Liver (tissue), 9 donors: ENCODE measurements around the gene TNFAIP8. TPM values are rescaled to one million over a fixed set of nuclear protein-coding genes. Genes with fewer than 3 reads are reported as not detected.

ENCODE experiments used
- DNase-seq: peaks from one replicate; pipeline ENCODE4 v3.0.0-alpha.2; 2017; ENCODE audit warnings: low spot score
- H3K27ac ChIP-seq, 2 donors: one replicate each; pipeline ENCODE4 v1.7.0; 2013; ENCODE audit warnings: inconsistent platforms in 2 of 2, low read length in 2 of 2, control low read depth in 1 of 2, low read depth in 1 of 2, mild to moderate bottlenecking in 1 of 2
- H3K27me3 ChIP-seq, 4 donors: one replicate each; pipeline versions ENCODE4 v1.6.1 to v1.7.0; 2013; ENCODE audit warnings: low read length in 3 of 4, inconsistent platforms in 1 of 4, mild to moderate bottlenecking in 1 of 4, moderate library complexity in 1 of 4; ENCODE audit not compliant: control insufficient read depth in 4 of 4, insufficient read depth in 4 of 4
- H3K36me3 ChIP-seq, 4 donors: one replicate each; pipeline versions ENCODE4 v1.6.1 to v1.7.0; 2013; ENCODE audit warnings: low read length in 3 of 4, mild to moderate bottlenecking in 3 of 4, low read depth in 1 of 4, moderate library complexity in 1 of 4; ENCODE audit not compliant: control insufficient read depth in 4 of 4, insufficient read depth in 3 of 4
- H3K4me1 ChIP-seq, 4 donors: one replicate each; pipeline versions ENCODE4 v1.6.1 to v1.7.0; 2013; ENCODE audit warnings: low read length in 3 of 4, mild to moderate bottlenecking in 3 of 4, moderate library complexity in 1 of 4; ENCODE audit not compliant: control insufficient read depth in 4 of 4, insufficient read depth in 4 of 4
- H3K4me3 ChIP-seq, 3 donors: one replicate each; pipeline versions ENCODE4 v1.6.1 to v1.7.0; 2013; ENCODE audit warnings: low read length in 3 of 3, control low read depth in 1 of 3, low read depth in 1 of 3, mild to moderate bottlenecking in 1 of 3
- H3K9ac ChIP-seq, 2 donors: one replicate each; pipeline ENCODE4 v1.7.0; 2013; ENCODE audit warnings: low read length in 2 of 2, mild to moderate bottlenecking in 2 of 2, moderate library complexity in 2 of 2, control low read depth in 1 of 2, low read depth in 1 of 2
- H3K9me3 ChIP-seq, 4 donors: one replicate each; pipeline versions ENCODE4 v1.6.1 to v1.7.0; 2013; ENCODE audit warnings: low read length in 3 of 4; ENCODE audit not compliant: control insufficient read depth in 4 of 4
- EGR1 ChIP-seq, 2 donors: IDR thresholded peaks; 2 replicates each; pipeline ENCODE4 v1.6.1; 2016 to 2018; ENCODE audit warnings: antibody characterized with exemption in 2 of 2, low read depth in 2 of 2
- FOXA1 ChIP-seq: IDR thresholded peaks from 2 replicates; pipeline ENCODE4 v1.6.1; 2016; ENCODE audit warnings: antibody characterized with exemption
- FOXA2 ChIP-seq: IDR thresholded peaks from 2 replicates; pipeline ENCODE4 v1.6.1; 2016; ENCODE audit warnings: antibody characterized with exemption
- GABPA ChIP-seq, 2 donors: IDR thresholded peaks in 1 of 2; conservative IDR thresholded peaks in 1 of 2; 2 replicates each; pipeline ENCODE4 v1.6.1; 2016; ENCODE audit warnings: antibody characterized with exemption in 2 of 2, mild to moderate bottlenecking in 1 of 2, moderate library complexity in 1 of 2
- HNF4A ChIP-seq, 2 donors: conservative IDR thresholded peaks; 2 replicates each; pipeline ENCODE4 v1.6.1; 2016; ENCODE audit warnings: antibody characterized with exemption in 2 of 2, mild to moderate bottlenecking in 2 of 2
- HNF4G ChIP-seq: IDR thresholded peaks from 2 replicates; pipeline ENCODE4 v1.6.1; 2016; ENCODE audit warnings: antibody characterized with exemption
- JUND ChIP-seq, 2 donors: IDR thresholded peaks; 2 replicates each; pipeline ENCODE4 v1.6.1; 2016; ENCODE audit warnings: antibody characterized with exemption in 2 of 2
- MAX ChIP-seq: IDR thresholded peaks from 2 replicates; pipeline ENCODE4 v1.6.1; 2016; ENCODE audit warnings: antibody characterized with exemption
- NR2F2 ChIP-seq: IDR thresholded peaks from 2 replicates; pipeline ENCODE4 v1.6.1; 2016; ENCODE audit warnings: antibody characterized with exemption
- RAD21 ChIP-seq, 2 donors: IDR thresholded peaks; 2 replicates each; pipeline ENCODE4 v1.6.1; 2016; ENCODE audit warnings: antibody characterized with exemption in 2 of 2, mild to moderate bottlenecking in 2 of 2
- RXRA ChIP-seq, 2 donors: IDR thresholded peaks; 2 replicates each; pipeline ENCODE4 v1.6.1; 2017 to 2018; ENCODE audit warnings: antibody characterized with exemption in 2 of 2, mild to moderate bottlenecking in 1 of 2
- SP1 ChIP-seq: IDR thresholded peaks from 2 replicates; pipeline ENCODE4 v1.6.1; 2018; ENCODE audit warnings: antibody characterized with exemption, mild to moderate bottlenecking
- TAF1 ChIP-seq: conservative IDR thresholded peaks from 2 replicates; pipeline ENCODE4 v1.6.1; 2016; ENCODE audit warnings: antibody characterized with exemption, mild to moderate bottlenecking
- YY1 ChIP-seq: IDR thresholded peaks from 2 replicates; pipeline ENCODE4 v1.6.1; 2016; ENCODE audit warnings: antibody characterized with exemption, mild to moderate bottlenecking
- ZBTB33 ChIP-seq: IDR thresholded peaks from 2 replicates; pipeline ENCODE4 v1.6.1; 2016; ENCODE audit warnings: antibody characterized with exemption
- WGBS: extraction: QIAGEN DNeasy Blood & Tissue Kit; methylation state at CpG from one replicate; pipeline ENCODE4 v1.1.7; 2013; 5-methylcytosine and 5-hydroxymethylcytosine counted together
- polyA plus RNA-seq, 2 donors: library from polyadenylated mRNA; stranded (reverse) in 1 of 2; unstranded in 1 of 2; fragments of 200-250 nt in 1 of 2; fragments of >200 nt in 1 of 2; fragmentation: Nextera tagmentation in 1 of 2; extraction: Ambion mirVana in 1 of 2; gene quantifications; one replicate each; pipeline versions ENCODE4 v1.2.1 to v1.2.3, GENCODE V29; 2013 to 2015
- total RNA-seq, 2 donors: library from RNA; depleted of rRNA; stranded (reverse); fragments of >200 nt; gene quantifications; one replicate each; pipeline ENCODE4 v1.2.3, GENCODE V29; 2014
- TF ChIP-seq, protein P1 (sequence below): IDR thresholded peaks from 2 replicates; pipeline ENCODE4 v1.6.1; 2016; ENCODE audit warnings: antibody characterized with exemption
- TF ChIP-seq, protein P2 (sequence below): IDR thresholded peaks from 2 replicates; pipeline ENCODE4 v1.6.1; 2016; ENCODE audit warnings: antibody characterized with exemption, mild to moderate bottlenecking
- TF ChIP-seq, protein P3 (sequence below): fragments of 150-350 bp; IDR thresholded peaks from 2 replicates; pipeline ENCODE4 v1.5.1; 2017; ENCODE audit warnings: improper control_type of control experiment, low read depth, low read length; ENCODE audit not compliant: missing input control
- donor health status: healthy.
- donor health status: healthy.
- donor health status: healthy.
- donor health status: healthy.
- donor health status: healthy.

The TNFAIP8 gene
- total and polyA plus RNA-seq, 4 donors = 2.6 to 28.6 (median 4.4) TPM

- no peak overlapping the region for H3K27ac ChIP-seq
- no peak overlapping the region for H3K4me3 ChIP-seq
- no peak for DNase-seq
- no peaks in the 10 kb centered on the region for H3K4me1 ChIP-seq
- peak overlapping the region in 1 of 2 donors; percentile 4 for H3K9ac ChIP-seq
- no peaks in the 10 kb centered on the region for H3K9me3 ChIP-seq
- H3K27me3 ChIP-seq = no peaks in the 10 kb centered on the region
- TF ChIP-seq YY1 = no peak
- no peak for TF ChIP-seq FOXA2
- TF ChIP-seq SP1 = no peak
- no peak for TF ChIP-seq ZBTB33
- no peak for TF ChIP-seq HNF4G
- TF ChIP-seq, protein P1, sequence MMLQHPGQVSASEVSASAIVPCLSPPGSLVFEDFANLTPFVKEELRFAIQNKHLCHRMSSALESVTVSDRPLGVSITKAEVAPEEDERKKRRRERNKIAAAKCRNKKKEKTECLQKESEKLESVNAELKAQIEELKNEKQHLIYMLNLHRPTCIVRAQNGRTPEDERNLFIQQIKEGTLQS = no peak
- TF ChIP-seq MAX = no peak
- TF ChIP-seq, protein P2, sequence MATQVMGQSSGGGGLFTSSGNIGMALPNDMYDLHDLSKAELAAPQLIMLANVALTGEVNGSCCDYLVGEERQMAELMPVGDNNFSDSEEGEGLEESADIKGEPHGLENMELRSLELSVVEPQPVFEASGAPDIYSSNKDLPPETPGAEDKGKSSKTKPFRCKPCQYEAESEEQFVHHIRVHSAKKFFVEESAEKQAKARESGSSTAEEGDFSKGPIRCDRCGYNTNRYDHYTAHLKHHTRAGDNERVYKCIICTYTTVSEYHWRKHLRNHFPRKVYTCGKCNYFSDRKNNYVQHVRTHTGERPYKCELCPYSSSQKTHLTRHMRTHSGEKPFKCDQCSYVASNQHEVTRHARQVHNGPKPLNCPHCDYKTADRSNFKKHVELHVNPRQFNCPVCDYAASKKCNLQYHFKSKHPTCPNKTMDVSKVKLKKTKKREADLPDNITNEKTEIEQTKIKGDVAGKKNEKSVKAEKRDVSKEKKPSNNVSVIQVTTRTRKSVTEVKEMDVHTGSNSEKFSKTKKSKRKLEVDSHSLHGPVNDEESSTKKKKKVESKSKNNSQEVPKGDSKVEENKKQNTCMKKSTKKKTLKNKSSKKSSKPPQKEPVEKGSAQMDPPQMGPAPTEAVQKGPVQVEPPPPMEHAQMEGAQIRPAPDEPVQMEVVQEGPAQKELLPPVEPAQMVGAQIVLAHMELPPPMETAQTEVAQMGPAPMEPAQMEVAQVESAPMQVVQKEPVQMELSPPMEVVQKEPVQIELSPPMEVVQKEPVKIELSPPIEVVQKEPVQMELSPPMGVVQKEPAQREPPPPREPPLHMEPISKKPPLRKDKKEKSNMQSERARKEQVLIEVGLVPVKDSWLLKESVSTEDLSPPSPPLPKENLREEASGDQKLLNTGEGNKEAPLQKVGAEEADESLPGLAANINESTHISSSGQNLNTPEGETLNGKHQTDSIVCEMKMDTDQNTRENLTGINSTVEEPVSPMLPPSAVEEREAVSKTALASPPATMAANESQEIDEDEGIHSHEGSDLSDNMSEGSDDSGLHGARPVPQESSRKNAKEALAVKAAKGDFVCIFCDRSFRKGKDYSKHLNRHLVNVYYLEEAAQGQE = no peak
- TF ChIP-seq JUND (IDR thresholded peaks at IDR 0.05) = no peak
- no peak for TF ChIP-seq RAD21 (IDR thresholded peaks at IDR 0.05)
- TF ChIP-seq NR2F2 = no peak
- TF ChIP-seq, protein P3, sequence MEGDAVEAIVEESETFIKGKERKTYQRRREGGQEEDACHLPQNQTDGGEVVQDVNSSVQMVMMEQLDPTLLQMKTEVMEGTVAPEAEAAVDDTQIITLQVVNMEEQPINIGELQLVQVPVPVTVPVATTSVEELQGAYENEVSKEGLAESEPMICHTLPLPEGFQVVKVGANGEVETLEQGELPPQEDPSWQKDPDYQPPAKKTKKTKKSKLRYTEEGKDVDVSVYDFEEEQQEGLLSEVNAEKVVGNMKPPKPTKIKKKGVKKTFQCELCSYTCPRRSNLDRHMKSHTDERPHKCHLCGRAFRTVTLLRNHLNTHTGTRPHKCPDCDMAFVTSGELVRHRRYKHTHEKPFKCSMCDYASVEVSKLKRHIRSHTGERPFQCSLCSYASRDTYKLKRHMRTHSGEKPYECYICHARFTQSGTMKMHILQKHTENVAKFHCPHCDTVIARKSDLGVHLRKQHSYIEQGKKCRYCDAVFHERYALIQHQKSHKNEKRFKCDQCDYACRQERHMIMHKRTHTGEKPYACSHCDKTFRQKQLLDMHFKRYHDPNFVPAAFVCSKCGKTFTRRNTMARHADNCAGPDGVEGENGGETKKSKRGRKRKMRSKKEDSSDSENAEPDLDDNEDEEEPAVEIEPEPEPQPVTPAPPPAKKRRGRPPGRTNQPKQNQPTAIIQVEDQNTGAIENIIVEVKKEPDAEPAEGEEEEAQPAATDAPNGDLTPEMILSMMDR = no peak
- no peak for TF ChIP-seq TAF1
- TF ChIP-seq EGR1 (IDR thresholded peaks at IDR 0.05; ENCODE audit: low read depth in 2 of 2) = no peak
- TF ChIP-seq HNF4A (conservative IDR thresholded peaks at IDR 0.05) = no peak
- no peak for TF ChIP-seq RXRA (IDR thresholded peaks at IDR 0.05)
- TF ChIP-seq FOXA1 = no peak
- TF ChIP-seq GABPA (IDR thresholded peaks at IDR 0.05 in 1 of 2, conservative IDR thresholded peaks at IDR 0.05 in 1 of 2) = no peak
- 87% methylated on average over 3 of the region's 3 CpGs for WGBS
- no peaks in the 10 kb centered on the region for H3K36me3 ChIP-seq
Measured at GRCh38 chr5:119382169-119382568, 26.4 kb downstream of the TNFAIP8 start.
